SK-N-SH treated with all-trans-retinoic acid at 6 μM for 48 hours (cell line): Measurements from ENCODE around the gene COL6A1.

Source experiments
- ATAC-seq: fragments of 200-7000 bp; cut with Tn5 transposase; 3 replicates; pipeline ENCODE4 v1.9.1; 2020; ENCODE audit warnings: mild to moderate bottlenecking, moderate library complexity
- ARNTL ChIP-seq: fragments of 450-650 bp; formaldehyde crosslinking; IDR thresholded peaks from 2 replicates; pipeline ENCODE4 v1.5.0; 2020; ENCODE audit warnings: low read depth, mild to moderate bottlenecking, moderate library complexity, borderline replicate concordance
- BACH2 ChIP-seq: fragments of 250-450 bp; sonication (Bioruptor Pico); IDR thresholded peaks from 2 replicates; pipeline ENCODE4 v1.9.0; 2021; ENCODE audit warnings: mild to moderate bottlenecking, borderline replicate concordance
- CREB5 ChIP-seq: fragments of 250-450 bp; sonication (Bioruptor Pico); IDR thresholded peaks from 2 replicates; pipeline ENCODE4 v1.5.1; 2020; ENCODE audit warnings: low read depth, mild to moderate bottlenecking, moderate library complexity
- CSDC2 ChIP-seq: fragments of 250-450 bp; sonication (Bioruptor Pico); IDR thresholded peaks from 2 replicates; pipeline ENCODE4 v1.5.0; 2020; ENCODE audit warnings: mild to moderate bottlenecking, moderate library complexity
- CSRNP3 ChIP-seq: fragments of 250-450 bp; sonication (Bioruptor Pico); IDR thresholded peaks from 2 replicates; pipeline ENCODE4 v1.5.1; 2021; ENCODE audit warnings: mild to moderate bottlenecking, moderate library complexity
- ESRRG ChIP-seq: fragments of 250-450 bp; sonication (Bioruptor Pico); IDR thresholded peaks from 2 replicates; pipeline ENCODE4 v1.6.1; 2021; ENCODE audit warnings: mild to moderate bottlenecking
- GLIS3 ChIP-seq: fragments of 250-450 bp; sonication (Bioruptor Pico); IDR thresholded peaks from 2 replicates; pipeline ENCODE4 v1.5.0; 2020; ENCODE audit warnings: mild to moderate bottlenecking, moderate library complexity
- ISL1 ChIP-seq: fragments of 250-450 bp; sonication (Bioruptor Pico); IDR thresholded peaks from 2 replicates; pipeline ENCODE4 v2.1.2; 2022; ENCODE audit warnings: mild to moderate bottlenecking, moderate library complexity
- OSR1 ChIP-seq: fragments of 250-450 bp; sonication (Bioruptor Pico); IDR thresholded peaks from 2 replicates; pipeline ENCODE4 v1.8.0; 2022; ENCODE audit warnings: moderate library complexity, mild to moderate bottlenecking, inconsistent platforms
- PATZ1 ChIP-seq: fragments of 250-450 bp; sonication (Bioruptor Pico); IDR thresholded peaks from 2 replicates; pipeline ENCODE4 v1.8.0; 2020; ENCODE audit warnings: mild to moderate bottlenecking, moderate library complexity, borderline replicate concordance
- POU6F1 ChIP-seq: fragments of 250-450 bp; sonication (Bioruptor Pico); IDR thresholded peaks from 2 replicates; pipeline ENCODE4 v1.8.0; 2021; ENCODE audit warnings: low read depth, mild to moderate bottlenecking, moderate library complexity, borderline replicate concordance
- PPARA ChIP-seq: fragments of 250-450 bp; sonication (Bioruptor Pico); IDR thresholded peaks from 2 replicates; pipeline ENCODE4 v1.5.0; 2020; ENCODE audit warnings: mild to moderate bottlenecking, borderline replicate concordance
- RARB ChIP-seq: fragments of 250-450 bp; sonication (Bioruptor Pico); IDR thresholded peaks from 2 replicates; pipeline ENCODE4 v1.8.0; 2021; ENCODE audit warnings: mild to moderate bottlenecking, moderate library complexity
- TCF4 ChIP-seq: fragments of 250-450 bp; sonication (Bioruptor Pico); IDR thresholded peaks from 2 replicates; pipeline ENCODE4 v1.8.0; 2021; ENCODE audit warnings: mild to moderate bottlenecking, moderate library complexity, borderline replicate concordance
- TOX ChIP-seq: fragments of 250-450 bp; sonication (Bioruptor Pico); IDR thresholded peaks from 2 replicates; pipeline ENCODE4 v1.8.0; 2021; ENCODE audit warnings: mild to moderate bottlenecking, moderate library complexity, borderline replicate concordance
- TSHZ2 ChIP-seq: fragments of 250-450 bp; sonication (Bioruptor Pico); IDR thresholded peaks from 2 replicates; pipeline ENCODE4 v1.5.0; 2020; ENCODE audit warnings: mild to moderate bottlenecking, moderate library complexity
- ZC3H10 ChIP-seq: fragments of 250-450 bp; sonication (Bioruptor Pico); IDR thresholded peaks from 2 replicates; pipeline ENCODE4 v1.5.1; 2021; ENCODE audit warnings: mild to moderate bottlenecking, moderate library complexity
- ZFP30 ChIP-seq: fragments of 450-650 bp; formaldehyde crosslinking; IDR thresholded peaks from 2 replicates; pipeline ENCODE4 v1.5.0; 2022; ENCODE audit warnings: mild to moderate bottlenecking, moderate library complexity
- ZNF565 ChIP-seq: fragments of 450-650 bp; formaldehyde crosslinking; conservative IDR thresholded peaks from 2 replicates; pipeline ENCODE4 v1.5.0; 2020; ENCODE audit warnings: low read depth, mild to moderate bottlenecking, moderate library complexity
- ZNF70 ChIP-seq: fragments of 450-650 bp; formaldehyde crosslinking; IDR thresholded peaks from 2 replicates; pipeline ENCODE4 v1.5.0; 2020; ENCODE audit warnings: mild to moderate bottlenecking, moderate library complexity
- ZNF8 ChIP-seq: fragments of 450-650 bp; formaldehyde crosslinking; IDR thresholded peaks from 2 replicates; pipeline ENCODE4 v1.5.0; 2020; ENCODE audit warnings: mild to moderate bottlenecking, moderate library complexity

COL6A1 gene

GRCh38 chr21:45940621-45941337 lies 40.8 kb upstream of the COL6A1 start:
- TF ChIP-seq ESRRG (CRISPR knock-in tag) (no peak), ZNF70 (CRISPR knock-in tag) (no peak), POU6F1 (CRISPR knock-in tag) (no peak), TCF4 (no peak), ZFP30 (CRISPR knock-in tag) (no peak), BACH2 (CRISPR knock-in tag) (no peak), ZNF8 (CRISPR knock-in tag) (no peak), ARNTL (CRISPR knock-in tag) (no peak), CSDC2 (CRISPR knock-in tag) (no peak), CSRNP3 (CRISPR knock-in tag) (no peak), RARB (CRISPR knock-in tag) (no peak), GLIS3 (CRISPR knock-in tag) (no peak), ZC3H10 (CRISPR knock-in tag) (no peak), ZNF565 (CRISPR knock-in tag) (no peak), OSR1 (CRISPR knock-in tag) (no peak), PATZ1 (no peak), ISL1 (no peak), CREB5 (no peak)
- no peak for ATAC-seq

- ATAC-seq: no peak
- TF ChIP-seq RARB (CRISPR knock-in tag) (no peak), GLIS3 (CRISPR knock-in tag) (no peak), TSHZ2 (CRISPR knock-in tag) (no peak), PPARA (CRISPR knock-in tag) (no peak)
Measured at GRCh38 chr21:45941338-45941710, 40.2 kb upstream of the COL6A1 start.

GRCh38 chr21:45941717-45942546 lies 39.6 kb upstream of the COL6A1 start:
- ATAC-seq: no peak
- TF ChIP-seq ZNF565 (CRISPR knock-in tag) (no peak), GLIS3 (CRISPR knock-in tag) (no peak), POU6F1 (CRISPR knock-in tag) (no peak), CSRNP3 (CRISPR knock-in tag) (no peak), CSDC2 (CRISPR knock-in tag) (no peak), PPARA (CRISPR knock-in tag) (no peak), TOX (CRISPR knock-in tag) (no peak)
